Uterus (tissue), 2 donors: ENCODE results near the gene BICRAL.

ENCODE experiments used
- CTCF ChIP-seq, 4 experiments: fragments of 200-600 bp in 2 of 4; fragments of 450-650 bp in 2 of 4; sonication (generic) in 2 of 4; IDR thresholded peaks; one replicate each; pipeline ENCODE4 v1.5.1; 2016 to 2019; ENCODE audit warnings: antibody characterized with exemption in 4 of 4, mild to moderate bottlenecking in 2 of 4, moderate library complexity in 1 of 4
- POLR2A ChIP-seq, 2 donors: fragments of 450-650 bp; IDR thresholded peaks; one replicate each; pipeline ENCODE4 v1.6.1; 2016; ENCODE audit warnings: antibody characterized with exemption in 2 of 2, mild to moderate bottlenecking in 1 of 2, moderate library complexity in 1 of 2

GRCh38 chr6:42841844-42842584, 60.2 kb downstream of the BICRAL start:
- TF ChIP-seq CTCF (IDR thresholded peaks at IDR 0.05) (no peak), POLR2A (IDR thresholded peaks at IDR 0.05) (no peak)
